HEK293 (cell line): ENCODE results near the gene CABLES2.

ENCODE experiments used
- CTCF ChIA-PET: fragments of 350-600 bp; formaldehyde crosslinking; extraction: SDS; loops from one replicate; lab custom pipeline; 2021; ENCODE audit warnings: antibody characterized with exemption; lab: Yijun Ruan, JAX
- POLR2A ChIA-PET: fragments of 300-600 bp; formaldehyde crosslinking; extraction: SDS; loops from one replicate; lab custom pipeline; 2020; ENCODE audit warnings: antibody characterized with exemption, inconsistent platforms; lab: Yijun Ruan, JAX
- H3K27ac ChIP-seq: fragments of 200-500 bp; sonication (Bioruptor generic); 2 replicates; pipeline ENCODE4 v1.5.1; 2014; ENCODE audit warnings: low read depth, low read length, control low read depth, inconsistent platforms; ENCODE audit errors: extremely low read depth
- H3K36me3 ChIP-seq, 2 experiments: fragments of 200-500 bp in 1 of 2; sonication (Bioruptor generic) in 1 of 2; 1 replicate in 1 of 2; 2 replicates in 1 of 2; pipeline ENCODE4 v1.5.1; 2014 to 2017; ENCODE audit warnings: inconsistent platforms in 2 of 2, low read length in 2 of 2; ENCODE audit not compliant: control insufficient read depth in 2 of 2, insufficient read depth in 1 of 2
- H3K4me1 ChIP-seq: fragments of 200-500 bp; sonication (Bioruptor generic); 2 replicates; pipeline ENCODE4 v1.5.1; 2014; ENCODE audit warnings: mild to moderate bottlenecking, low read length, inconsistent platforms; ENCODE audit not compliant: control insufficient read depth, insufficient read depth
- H3K4me3 ChIP-seq: 2 replicates; pipeline ENCODE4 v1.5.1; 2011; ENCODE audit warnings: low read depth, mild to moderate bottlenecking, control low read depth, low read length, moderate library complexity
- H3K9me3 ChIP-seq: fragments of 200-500 bp; sonication (Bioruptor generic); 2 replicates; pipeline ENCODE4 v1.5.1; 2014; ENCODE audit warnings: low read depth, low read length, inconsistent platforms; ENCODE audit not compliant: control insufficient read depth, insufficient read depth
- ATF2 ChIP-seq: fragments of 450-650 bp; formaldehyde crosslinking; IDR thresholded peaks from 2 replicates; pipeline ENCODE4 v1.5.1; 2016; ENCODE audit warnings: missing biosample characterization, missing genetic modification characterization, low read depth
- GLIS1 ChIP-seq: fragments of 450-650 bp; formaldehyde crosslinking; IDR thresholded peaks from 2 replicates; pipeline ENCODE4 v1.5.1; 2016; ENCODE audit warnings: missing biosample characterization, missing genetic modification characterization
- IKZF3 ChIP-seq: fragments of 450-650 bp; IDR thresholded peaks from 2 replicates; pipeline ENCODE4 v1.5.0; 2018; ENCODE audit warnings: missing biosample characterization, mild to moderate bottlenecking, missing genetic modification characterization, moderate library complexity
- KLF1 ChIP-seq: fragments of 450-650 bp; formaldehyde crosslinking; IDR thresholded peaks from 2 replicates; pipeline ENCODE4 v1.5.1; 2016; ENCODE audit warnings: missing biosample characterization, missing genetic modification characterization
- KLF7 ChIP-seq: fragments of 450-650 bp; formaldehyde crosslinking; IDR thresholded peaks from 2 replicates; pipeline ENCODE4 v1.5.1; 2016; ENCODE audit warnings: missing biosample characterization, missing genetic modification characterization, borderline replicate concordance
- YY1 ChIP-seq: fragments of 450-650 bp; formaldehyde crosslinking; IDR thresholded peaks from 2 replicates; pipeline ENCODE4 v1.5.1; 2018; ENCODE audit warnings: missing biosample characterization, missing genetic modification characterization
- ZBTB7A ChIP-seq: fragments of 450-650 bp; formaldehyde crosslinking; IDR thresholded peaks from 2 replicates; pipeline ENCODE4 v1.5.1; 2016; ENCODE audit warnings: low read depth, missing biosample characterization, missing genetic modification characterization
- ZFP3 ChIP-seq: fragments of 450-650 bp; formaldehyde crosslinking; IDR thresholded peaks from 2 replicates; pipeline ENCODE4 v1.5.1; 2016; ENCODE audit warnings: low read depth, missing biosample characterization, missing genetic modification characterization
- ZNF785 ChIP-seq: fragments of 450-650 bp; formaldehyde crosslinking; IDR thresholded peaks from 2 replicates; pipeline ENCODE4 v1.5.1; 2016; ENCODE audit warnings: missing biosample characterization, missing genetic modification characterization
- TF ChIP-seq, protein P1 (sequence below): fragments of 450-650 bp; formaldehyde crosslinking; IDR thresholded peaks from 2 replicates; pipeline ENCODE4 v1.5.1; 2017; ENCODE audit warnings: missing biosample characterization, missing genetic modification characterization
- TF ChIP-seq, protein P2 (sequence below): fragments of 450-650 bp; formaldehyde crosslinking; IDR thresholded peaks from 2 replicates; pipeline ENCODE4 v1.5.1; 2016; ENCODE audit warnings: missing biosample characterization, missing genetic modification characterization
- TF ChIP-seq, protein P3 (sequence below): fragments of 450-650 bp; formaldehyde crosslinking; IDR thresholded peaks from 2 replicates; pipeline ENCODE4 v1.5.1; 2016; ENCODE audit warnings: missing biosample characterization, missing genetic modification characterization
- TF ChIP-seq, protein P4 (sequence below): fragments of 450-650 bp; formaldehyde crosslinking; IDR thresholded peaks from 2 replicates; pipeline ENCODE4 v1.5.1; 2016; ENCODE audit warnings: missing biosample characterization, missing genetic modification characterization

Gene CABLES2

GRCh38 chr20:62344782-62345181 is 62.3 kb downstream of the CABLES2 start:
- Histone ChIP-seq H3K4me3 (no peak overlapping the region), H3K4me1 (no peaks in the 10 kb centered on the region), H3K36me3 (peaks cover 5 to 58% of the 10 kb centered on the region in 2 experiments; a peak in 2 of 3 replicates), H3K9me3 (no peaks in the 10 kb centered on the region), H3K27ac (no peak overlapping the region)
- TF ChIP-seq, protein P1, sequence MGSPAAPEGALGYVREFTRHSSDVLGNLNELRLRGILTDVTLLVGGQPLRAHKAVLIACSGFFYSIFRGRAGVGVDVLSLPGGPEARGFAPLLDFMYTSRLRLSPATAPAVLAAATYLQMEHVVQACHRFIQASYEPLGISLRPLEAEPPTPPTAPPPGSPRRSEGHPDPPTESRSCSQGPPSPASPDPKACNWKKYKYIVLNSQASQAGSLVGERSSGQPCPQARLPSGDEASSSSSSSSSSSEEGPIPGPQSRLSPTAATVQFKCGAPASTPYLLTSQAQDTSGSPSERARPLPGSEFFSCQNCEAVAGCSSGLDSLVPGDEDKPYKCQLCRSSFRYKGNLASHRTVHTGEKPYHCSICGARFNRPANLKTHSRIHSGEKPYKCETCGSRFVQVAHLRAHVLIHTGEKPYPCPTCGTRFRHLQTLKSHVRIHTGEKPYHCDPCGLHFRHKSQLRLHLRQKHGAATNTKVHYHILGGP: no peak
- TF ChIP-seq GLIS1 (tag by site-specific recombination) (0 out of 2 replicates have a peak, but pooled peaks have one; percentile 9), ATF2 (tag by site-specific recombination) (no peak)
- ChIA-PET CTCF (interaction anchor here (0.6 to 1.0 kb wide), 4 partner anchors 15 to 274 kb away, joined by 3 to 5 read pairs (median 5); no protein-coding TSS in a partner anchor), POLR2A (interaction anchor here (0.6 to 0.9 kb wide), 2 partner anchors 13 to 24 kb away, joined by 3 to 4 read pairs; no protein-coding TSS in a partner anchor)

- Histone ChIP-seq H3K9me3 (no peaks in the 10 kb centered on the region), H3K4me3 (no peak overlapping the region), H3K4me1 (no peaks in the 10 kb centered on the region), H3K36me3 (peaks cover 5 to 59% of the 10 kb centered on the region in 2 experiments; a peak in 2 of 3 replicates), H3K27ac (no peak overlapping the region)
- TF ChIP-seq ZBTB7A (tag by site-specific recombination) (no peak), ZNF785 (tag by site-specific recombination) (no peak), ZFP3 (no peak), KLF7 (no peak), IKZF3 (no peak), KLF1 (tag by site-specific recombination) (no peak), YY1 (tag by site-specific recombination) (no peak)
- TF ChIP-seq, protein P2, sequence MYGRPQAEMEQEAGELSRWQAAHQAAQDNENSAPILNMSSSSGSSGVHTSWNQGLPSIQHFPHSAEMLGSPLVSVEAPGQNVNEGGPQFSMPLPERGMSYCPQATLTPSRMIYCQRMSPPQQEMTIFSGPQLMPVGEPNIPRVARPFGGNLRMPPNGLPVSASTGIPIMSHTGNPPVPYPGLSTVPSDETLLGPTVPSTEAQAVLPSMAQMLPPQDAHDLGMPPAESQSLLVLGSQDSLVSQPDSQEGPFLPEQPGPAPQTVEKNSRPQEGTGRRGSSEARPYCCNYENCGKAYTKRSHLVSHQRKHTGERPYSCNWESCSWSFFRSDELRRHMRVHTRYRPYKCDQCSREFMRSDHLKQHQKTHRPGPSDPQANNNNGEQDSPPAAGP: no peak
- TF ChIP-seq, protein P3, sequence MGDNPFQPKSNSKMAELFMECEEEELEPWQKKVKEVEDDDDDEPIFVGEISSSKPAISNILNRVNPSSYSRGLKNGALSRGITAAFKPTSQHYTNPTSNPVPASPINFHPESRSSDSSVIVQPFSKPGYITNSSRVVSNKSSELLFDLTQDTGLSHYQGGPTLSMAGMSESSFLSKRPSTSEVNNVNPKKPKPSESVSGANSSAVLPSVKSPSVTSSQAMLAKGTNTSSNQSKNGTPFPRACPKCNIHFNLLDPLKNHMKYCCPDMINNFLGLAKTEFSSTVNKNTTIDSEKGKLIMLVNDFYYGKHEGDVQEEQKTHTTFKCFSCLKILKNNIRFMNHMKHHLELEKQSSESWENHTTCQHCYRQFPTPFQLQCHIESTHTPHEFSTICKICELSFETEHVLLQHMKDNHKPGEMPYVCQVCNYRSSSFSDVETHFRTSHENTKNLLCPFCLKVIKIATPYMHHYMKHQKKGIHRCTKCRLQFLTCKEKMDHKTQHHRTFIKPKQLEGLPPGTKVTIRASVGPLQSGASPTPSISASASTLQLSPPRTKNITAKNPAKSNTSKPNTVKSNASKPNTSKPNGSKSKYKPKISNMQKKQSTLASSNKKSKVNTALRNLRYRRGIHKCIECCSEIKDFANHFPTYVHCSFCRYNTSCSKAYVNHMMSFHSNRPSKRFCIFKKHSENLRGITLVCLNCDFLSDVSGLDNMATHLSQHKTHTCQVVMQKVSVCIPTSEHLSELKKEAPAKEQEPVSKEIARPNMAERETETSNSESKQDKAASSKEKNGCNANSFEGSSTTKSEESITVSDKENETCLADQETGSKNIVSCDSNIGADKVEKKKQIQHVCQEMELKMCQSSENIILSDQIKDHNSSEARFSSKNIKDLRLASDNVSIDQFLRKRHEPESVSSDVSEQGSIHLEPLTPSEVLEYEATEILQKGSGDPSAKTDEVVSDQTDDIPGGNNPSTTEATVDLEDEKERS (tag by site-specific recombination): no peak
- TF ChIP-seq, protein P4, sequence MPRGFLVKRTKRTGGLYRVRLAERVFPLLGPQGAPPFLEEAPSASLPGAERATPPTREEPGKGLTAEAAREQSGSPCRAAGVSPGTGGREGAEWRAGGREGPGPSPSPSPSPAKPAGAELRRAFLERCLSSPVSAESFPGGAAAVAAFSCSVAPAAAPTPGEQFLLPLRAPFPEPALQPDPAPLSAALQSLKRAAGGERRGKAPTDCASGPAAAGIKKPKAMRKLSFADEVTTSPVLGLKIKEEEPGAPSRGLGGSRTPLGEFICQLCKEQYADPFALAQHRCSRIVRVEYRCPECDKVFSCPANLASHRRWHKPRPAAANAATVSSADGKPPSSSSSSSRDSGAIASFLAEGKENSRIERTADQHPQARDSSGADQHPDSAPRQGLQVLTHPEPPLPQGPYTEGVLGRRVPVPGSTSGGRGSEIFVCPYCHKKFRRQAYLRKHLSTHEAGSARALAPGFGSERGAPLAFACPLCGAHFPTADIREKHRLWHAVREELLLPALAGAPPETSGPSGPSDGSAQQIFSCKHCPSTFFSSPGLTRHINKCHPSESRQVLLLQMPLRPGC: no peak
- POLR2A ChIA-PET: interaction anchor here (0.6 kb wide), 2 partner anchors 13 to 33 kb away, joined by 4 read pairs; no protein-coding TSS in a partner anchor
- CTCF ChIA-PET: no interaction called here
Observed at GRCh38 chr20:62344092-62344491, 63.0 kb downstream of the CABLES2 start.
